ENCODE measurements around the gene ARHGAP18.

ARHGAP18 gene

GRCh38 chr6:129647044-129647443, 62.9 kb downstream of the ARHGAP18 start:
- in situ Hi-C loops (cut with MboI; ENCODE audit: low sequenced_read_pairs) = no loop called here

- in situ Hi-C loops (cut with MboI; ENCODE audit: low sequenced_read_pairs) = no loop called here
Observed at GRCh38 chr6:129646642-129647041, 63.3 kb downstream of the ARHGAP18 start.

- in situ Hi-C loops (cut with MboI; ENCODE audit: low sequenced_read_pairs) = no loop called here
Observed at GRCh38 chr6:129645830-129646579, 64.0 kb downstream of the ARHGAP18 start.

- in situ Hi-C loops (cut with MboI; ENCODE audit: low sequenced_read_pairs) = no loop called here
Observed at GRCh38 chr6:129645106-129645829, 64.7 kb downstream of the ARHGAP18 start.

- in situ Hi-C loops (cut with MboI; ENCODE audit: low sequenced_read_pairs) = no loop called here
Observed at GRCh38 chr6:129644567-129645015, 65.4 kb downstream of the ARHGAP18 start.

- in situ Hi-C loops (cut with MboI; ENCODE audit: low sequenced_read_pairs) = no loop called here
Observed at GRCh38 chr6:129643968-129644367, 66.0 kb downstream of the ARHGAP18 start.

GRCh38 chr6:129643176-129643575, 66.8 kb downstream of the ARHGAP18 start:
- in situ Hi-C loops (cut with MboI; ENCODE audit: low sequenced_read_pairs) = no loop called here

GRCh38 chr6:129642322-129642721, 67.7 kb downstream of the ARHGAP18 start:
- in situ Hi-C loops (cut with MboI; ENCODE audit: low sequenced_read_pairs) = no loop called here

GRCh38 chr6:129641344-129641743, 68.6 kb downstream of the ARHGAP18 start:
- in situ Hi-C loops (cut with MboI; ENCODE audit: low sequenced_read_pairs) = no loop called here

- in situ Hi-C loops (cut with MboI; ENCODE audit: low sequenced_read_pairs) = no loop called here
Observed at GRCh38 chr6:129638686-129639085, 71.3 kb downstream of the ARHGAP18 start.

GRCh38 chr6:129638055-129638684, 71.8 kb downstream of the ARHGAP18 start:
- in situ Hi-C loops (cut with MboI; ENCODE audit: low sequenced_read_pairs) = no loop called here

- in situ Hi-C loops (cut with MboI; ENCODE audit: low sequenced_read_pairs) = no loop called here
Observed at GRCh38 chr6:129637340-129638054, 72.5 kb downstream of the ARHGAP18 start.

- in situ Hi-C loops (cut with MboI; ENCODE audit: low sequenced_read_pairs) = no loop called here
Observed at GRCh38 chr6:129635396-129636130, 74.4 kb downstream of the ARHGAP18 start.

- in situ Hi-C loops (cut with MboI; ENCODE audit: low sequenced_read_pairs) = no loop called here
Observed at GRCh38 chr6:129634411-129635230, 75.4 kb downstream of the ARHGAP18 start.

GRCh38 chr6:129633529-129633928, 76.4 kb downstream of the ARHGAP18 start:
- in situ Hi-C loops (cut with MboI; ENCODE audit: low sequenced_read_pairs) = no loop called here

GRCh38 chr6:129632172-129632613, 77.8 kb downstream of the ARHGAP18 start:
- in situ Hi-C loops (cut with MboI; ENCODE audit: low sequenced_read_pairs) = no loop called here

- in situ Hi-C loops (cut with MboI; ENCODE audit: low sequenced_read_pairs) = no loop called here
Observed at GRCh38 chr6:129631070-129631469, 78.9 kb downstream of the ARHGAP18 start.

- in situ Hi-C loops (cut with MboI; ENCODE audit: low sequenced_read_pairs) = no loop called here
Observed at GRCh38 chr6:129630596-129630995, 79.4 kb downstream of the ARHGAP18 start.

GRCh38 chr6:129628101-129628815, 81.7 kb downstream of the ARHGAP18 start:
- in situ Hi-C loops (cut with MboI; ENCODE audit: low sequenced_read_pairs) = no loop called here

All from HL-60/S4 treated with phorbol 12-myristate 13-acetate at 8.2 ng/mL for 4 days and 3 days (cell line).